Neutrophil (primary cell): ENCODE data around the gene TLR2.

Source experiments
- H3K27ac ChIP-seq: fragments of 200-600 bp; sonication (generic); 2 replicates; pipeline ENCODE4 v1.5.1; 2016; ENCODE audit warnings: mild to moderate bottlenecking, moderate library complexity
- H3K27me3 ChIP-seq: fragments of 200-600 bp; sonication (generic); 2 replicates; pipeline ENCODE4 v1.6.0; 2016; ENCODE audit warnings: mild to moderate bottlenecking
- H3K36me3 ChIP-seq: fragments of 200-600 bp; sonication (generic); 2 replicates; pipeline ENCODE4 v1.5.1; 2017
- H3K4me1 ChIP-seq, 2 experiments: fragments of 200-600 bp in 1 of 2; sonication (generic) in 1 of 2; 1 replicate in 1 of 2; 2 replicates in 1 of 2; pipeline versions ENCODE4 v1.5.1 to v1.6.1; 2013 to 2016; ENCODE audit warnings: low read depth in 1 of 2, low read length in 1 of 2, mild to moderate bottlenecking in 1 of 2, moderate library complexity in 1 of 2; ENCODE audit not compliant: control insufficient read depth in 1 of 2, insufficient read depth in 1 of 2
- H3K4me3 ChIP-seq, 2 experiments: fragments of 200-600 bp in 1 of 2; sonication (generic) in 1 of 2; 1 replicate in 1 of 2; 2 replicates in 1 of 2; pipeline ENCODE4 v1.5.1; 2013 to 2016; ENCODE audit warnings: low read depth in 1 of 2, low read length in 1 of 2, mild to moderate bottlenecking in 1 of 2, moderate library complexity in 1 of 2
- H3K9me3 ChIP-seq: fragments of 200-600 bp; sonication (generic); 2 replicates; pipeline ENCODE4 v1.5.1; 2016
- CTCF ChIP-seq: fragments of 200-600 bp; sonication (generic); IDR thresholded peaks from 2 replicates; pipeline ENCODE4 v1.5.1; 2016; ENCODE audit warnings: antibody characterized with exemption

The TLR2 gene

GRCh38 chr4:153684182-153684970 lies at the start of gene TLR2:
Gene TLR2 (plus strand): TSS chr4:153684280. CDS start chr4:153702908, 18,628 bp downstream.
- TF ChIP-seq CTCF, result peak; percentile 76
- Histone ChIP-seq H3K4me3 (peak within 1 kb of the TSS; percentile 96 to 98), H3K27me3 (no peaks in the 10 kb centered on the region), H3K4me1 (peaks cover 36 to 42% of the 10 kb centered on the region in 2 experiments), H3K36me3 (peaks cover 25% of the 10 kb centered on the region), H3K9me3 (peaks cover 7% of the 10 kb centered on the region), H3K27ac (peak within 1 kb of the TSS; percentile 98)

GRCh38 chr4:153634738-153635353 lies 49.2 kb upstream of the TLR2 start:
- Histone ChIP-seq H3K27ac (peak overlapping the region; percentile 72), H3K27me3 (no peaks in the 10 kb centered on the region), H3K4me3 (no peak overlapping the region), H3K4me1 (no peaks in the 10 kb centered on the region), H3K36me3 (peaks cover 83% of the 10 kb centered on the region), H3K9me3 (no peaks in the 10 kb centered on the region)
- TF ChIP-seq CTCF, result peak; percentile 84

- Histone ChIP-seq H3K36me3 (peaks cover 73% of the 10 kb centered on the region), H3K4me1 (no peaks in the 10 kb centered on the region), H3K9me3 (no peaks in the 10 kb centered on the region), H3K4me3 (no peak overlapping the region), H3K27ac (peak overlapping the region; percentile 72), H3K27me3 (no peaks in the 10 kb centered on the region)
- no peak for TF ChIP-seq CTCF
Measured at GRCh38 chr4:153635846-153636245, 48.2 kb upstream of the TLR2 start.

- H3K27ac ChIP-seq, result peak overlapping the region; percentile 59
- H3K36me3 ChIP-seq, result peaks cover 59% of the 10 kb centered on the region
Measured at GRCh38 chr4:153637201-153637600, 46.9 kb upstream of the TLR2 start.

GRCh38 chr4:153638011-153638410 lies 46.1 kb upstream of the TLR2 start:
- H3K27me3 ChIP-seq, result no peaks in the 10 kb centered on the region
- H3K36me3 ChIP-seq, result peaks cover 51% of the 10 kb centered on the region
- no peak overlapping the region for H3K4me3 ChIP-seq
- no peak for TF ChIP-seq CTCF
- peak overlapping the region; percentile 59 for H3K27ac ChIP-seq
- no peaks in the 10 kb centered on the region for H3K9me3 ChIP-seq
- peaks cover 4 to 9% of the 10 kb centered on the region in 2 experiments for H3K4me1 ChIP-seq

More at GRCh38 chr4:153637201-153637600, 46.9 kb upstream of the TLR2 start:
- H3K4me3 ChIP-seq, result no peak overlapping the region
- TF ChIP-seq CTCF, result no peak
- H3K9me3 ChIP-seq, result no peaks in the 10 kb centered on the region
- H3K27me3 ChIP-seq, result no peaks in the 10 kb centered on the region
- peaks cover 0 to under 1% of the 10 kb centered on the region in 2 experiments for H3K4me1 ChIP-seq
